Fibroblast of gingiva (primary cell): ENCODE measurements around the gene TANC1.

Source experiments
- DNase-seq: peaks from one replicate; pipeline ENCODE4 v3.0.0-alpha.2; 2011; ENCODE audit warnings: low read depth

Gene TANC1

DNA sequence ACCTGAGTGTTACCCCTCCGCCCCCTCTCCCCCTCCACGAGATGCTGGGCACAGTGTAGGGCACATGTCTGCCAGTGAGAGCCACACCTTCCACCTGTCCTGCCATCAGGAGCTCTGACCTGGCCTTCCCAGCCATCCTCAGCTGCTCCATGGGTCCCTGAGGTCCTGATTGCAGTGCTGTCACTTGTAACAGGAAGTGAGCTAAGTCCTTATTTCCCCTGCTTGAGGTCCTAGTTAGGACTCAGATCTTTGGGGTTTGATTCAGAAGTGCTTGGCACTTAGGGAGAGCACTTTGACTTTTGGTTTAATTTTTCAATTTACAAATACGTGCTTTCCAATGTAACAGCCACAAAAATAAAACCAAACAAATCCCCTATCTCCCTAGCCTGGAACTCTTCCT, 192.5 kb downstream of the TANC1 start:
- no peak for DNase-seq

GRCh38 chr2:159163930-159164329, 195.5 kb downstream of the TANC1 start:
- no peak for DNase-seq

- no peak for DNase-seq
Measured at GRCh38 chr2:159164457-159164911, 196.0 kb downstream of the TANC1 start.

DNA sequence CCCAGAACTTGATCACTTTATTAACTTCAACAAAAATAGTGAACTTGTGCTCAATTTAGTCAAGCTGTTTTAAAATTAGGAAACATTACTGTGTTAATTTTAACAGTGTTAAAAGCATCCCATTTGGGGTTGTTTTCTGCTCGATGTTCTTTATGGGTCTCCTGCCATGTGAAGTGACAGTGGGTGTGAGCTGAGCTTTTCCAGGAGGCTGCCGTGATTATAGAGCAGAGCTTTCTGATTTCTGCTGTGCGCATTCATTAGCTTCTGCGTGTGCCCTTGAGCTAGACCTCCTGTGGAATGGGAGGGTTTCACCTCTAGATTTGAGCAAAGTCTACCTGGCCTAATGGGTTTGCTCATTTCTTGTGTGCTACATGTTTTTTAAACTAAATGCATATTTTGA, 196.6 kb downstream of the TANC1 start:
- DNase-seq, result no peak

DNA sequence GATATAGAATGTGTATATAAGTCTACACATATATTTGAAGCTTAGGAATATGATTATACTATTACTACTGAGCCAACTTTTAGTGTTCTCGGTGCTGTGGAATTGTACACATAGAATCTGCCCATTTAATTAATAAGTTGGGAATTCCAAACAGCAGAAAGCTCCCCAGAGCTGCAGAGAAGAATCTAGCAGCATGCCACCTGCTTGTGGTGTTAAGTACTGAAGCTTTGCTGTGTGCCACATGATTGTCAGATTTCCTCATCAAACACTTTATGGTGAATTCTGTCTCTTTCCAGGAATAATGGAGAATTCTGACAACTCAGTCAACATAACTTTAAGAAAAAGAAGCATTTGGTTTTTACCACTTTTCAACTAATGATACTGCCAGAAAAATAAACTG, 200.3 kb downstream of the TANC1 start:
- DNase-seq, result no peak

DNA sequence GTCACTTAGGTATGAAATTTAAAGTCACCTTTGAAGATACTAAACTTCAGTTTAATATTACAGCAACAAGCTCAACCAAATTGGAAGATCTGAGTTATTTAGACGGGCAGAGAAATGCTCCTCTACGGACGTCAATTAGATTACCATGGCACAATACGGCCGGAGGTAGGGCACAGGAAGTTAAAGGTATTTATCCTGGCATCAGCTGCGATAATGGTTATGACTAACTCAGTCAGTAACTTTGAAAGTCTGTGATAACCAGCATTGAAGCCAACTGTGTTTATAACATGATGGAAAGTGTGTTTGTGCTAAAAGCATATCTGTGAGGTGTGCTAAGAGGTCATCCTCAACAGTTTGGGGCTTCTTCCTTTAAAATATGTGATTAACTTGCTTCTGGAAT, 200.7 kb downstream of the TANC1 start:
- no peak for DNase-seq

DNA sequence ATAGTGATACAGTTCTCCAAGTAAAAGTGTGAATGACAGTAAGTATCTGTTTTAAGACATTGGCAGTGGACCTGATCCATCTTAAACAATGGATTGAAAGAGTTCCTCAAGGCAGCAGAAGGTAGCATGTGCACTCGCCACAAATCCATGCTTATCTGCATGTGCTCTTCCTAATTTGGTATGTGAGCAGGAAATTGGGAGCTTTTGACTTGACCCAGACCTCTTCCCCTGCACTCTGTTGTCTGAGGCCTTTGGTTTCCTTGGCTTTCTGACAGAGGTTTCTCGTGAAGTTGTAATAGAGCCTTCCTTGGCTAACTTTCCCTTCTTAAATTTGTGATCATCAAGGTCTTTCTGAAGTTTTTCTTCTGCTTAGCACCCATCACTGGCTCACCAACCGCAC, 204.0 kb downstream of the TANC1 start:
- DNase-seq, result no peak

GRCh38 chr2:159174759-159175158, 206.3 kb downstream of the TANC1 start:
- no peak for DNase-seq

DNA sequence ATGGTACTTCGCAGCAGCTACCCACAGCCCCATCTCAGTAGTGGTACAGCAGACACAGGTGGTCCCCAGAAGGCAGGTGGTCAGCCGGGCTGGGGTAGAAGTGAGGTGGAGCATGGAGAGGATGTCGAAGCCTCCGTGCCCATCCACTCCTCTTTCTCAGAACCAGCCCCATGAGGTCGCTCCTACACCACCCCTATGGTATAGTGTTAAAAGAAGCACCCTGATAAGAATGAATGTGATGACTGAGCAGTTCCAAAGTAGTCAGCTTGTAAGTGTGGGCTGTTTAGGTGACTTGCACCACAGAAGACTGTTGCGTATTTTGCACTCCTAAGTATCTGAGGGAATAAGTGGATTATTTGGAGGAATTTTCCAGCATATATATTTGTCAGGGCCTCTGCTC, 206.7 kb downstream of the TANC1 start:
- no peak for DNase-seq

DNA sequence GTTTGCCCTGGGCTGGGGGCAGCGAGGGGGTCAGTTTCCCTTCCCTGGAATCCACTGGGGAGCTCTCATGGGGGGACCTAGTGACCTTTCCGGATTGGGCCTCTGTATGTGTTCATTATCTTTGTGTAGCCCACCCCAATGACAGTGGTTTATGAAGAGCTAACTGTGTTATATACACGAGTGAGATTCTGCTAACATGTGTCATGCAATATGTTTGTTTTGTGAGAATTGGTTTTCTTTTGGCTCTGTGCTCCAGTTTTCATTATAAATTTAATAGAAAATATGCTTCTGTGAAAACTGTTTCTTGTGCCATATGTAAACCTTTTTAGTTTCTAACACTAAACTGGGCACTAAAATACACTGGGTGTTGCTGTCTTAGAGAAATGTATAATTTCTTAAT, 207.5 kb downstream of the TANC1 start:
- no peak for DNase-seq

GRCh38 chr2:159176555-159176954, 208.1 kb downstream of the TANC1 start:
- no peak for DNase-seq

DNA sequence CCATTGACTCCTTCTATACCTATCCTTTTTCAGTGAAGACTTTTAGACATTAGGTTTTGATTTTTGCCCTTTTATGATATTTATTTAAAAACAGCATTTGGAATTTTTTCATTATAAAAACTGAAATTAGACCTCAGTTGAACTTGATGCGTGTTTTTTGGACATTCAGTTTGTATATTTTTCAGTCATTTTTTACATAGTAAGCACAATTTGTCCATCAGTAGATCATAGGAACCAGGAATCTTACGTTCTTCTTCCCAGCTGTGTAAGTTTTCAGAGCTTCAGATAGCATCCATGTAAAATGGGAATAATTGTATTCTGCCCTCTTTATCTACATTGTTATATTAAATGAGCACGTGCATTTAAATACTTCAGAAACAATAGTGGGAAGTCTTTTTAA, 208.9 kb downstream of the TANC1 start:
- DNase-seq, result no peak

DNA sequence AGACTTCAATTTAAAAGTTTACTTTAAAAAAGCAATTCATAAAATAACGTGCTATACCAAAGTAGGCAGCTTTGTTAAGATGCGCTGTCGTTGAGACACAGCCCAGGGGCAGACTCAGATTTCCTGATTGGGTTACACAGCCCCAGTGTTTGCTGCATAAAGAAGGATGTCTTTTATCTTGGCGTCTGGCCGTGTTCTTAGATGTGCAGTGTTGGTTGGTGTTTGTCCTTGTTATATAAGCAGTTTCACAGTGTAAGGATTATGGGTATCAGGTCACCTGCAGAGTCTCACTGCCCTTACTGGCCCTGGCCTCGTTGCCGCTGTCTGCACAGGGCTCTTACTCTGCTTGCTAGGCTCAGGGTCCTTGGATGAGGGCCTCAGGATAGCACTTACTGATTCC, 209.5 kb downstream of the TANC1 start:
- no peak for DNase-seq

GRCh38 chr2:159179096-159179495, 210.7 kb downstream of the TANC1 start:
- DNase-seq, result no peak

- DNase-seq, result no peak
Measured at GRCh38 chr2:159179696-159180095, 211.3 kb downstream of the TANC1 start.

DNA sequence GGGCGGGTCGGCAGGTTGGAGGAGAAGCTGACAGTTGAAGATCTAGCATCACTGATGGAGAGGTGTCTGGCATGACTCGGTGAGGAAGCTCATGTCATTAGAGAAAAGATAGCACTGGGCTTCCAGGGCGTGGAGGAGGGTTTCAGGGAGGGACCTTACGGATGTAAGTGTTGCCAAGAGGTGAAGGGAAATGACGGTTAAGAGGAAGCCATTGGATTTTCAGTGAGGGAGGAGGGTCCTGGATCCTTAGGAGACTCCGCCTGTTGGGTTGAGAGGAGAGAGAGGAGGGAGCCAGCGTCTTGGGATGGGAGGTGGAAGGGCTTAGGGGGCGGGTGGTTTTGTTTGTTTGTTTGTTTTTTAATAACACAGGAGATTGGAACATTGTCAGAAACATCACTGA, 214.9 kb downstream of the TANC1 start:
- DNase-seq, result no peak

DNA sequence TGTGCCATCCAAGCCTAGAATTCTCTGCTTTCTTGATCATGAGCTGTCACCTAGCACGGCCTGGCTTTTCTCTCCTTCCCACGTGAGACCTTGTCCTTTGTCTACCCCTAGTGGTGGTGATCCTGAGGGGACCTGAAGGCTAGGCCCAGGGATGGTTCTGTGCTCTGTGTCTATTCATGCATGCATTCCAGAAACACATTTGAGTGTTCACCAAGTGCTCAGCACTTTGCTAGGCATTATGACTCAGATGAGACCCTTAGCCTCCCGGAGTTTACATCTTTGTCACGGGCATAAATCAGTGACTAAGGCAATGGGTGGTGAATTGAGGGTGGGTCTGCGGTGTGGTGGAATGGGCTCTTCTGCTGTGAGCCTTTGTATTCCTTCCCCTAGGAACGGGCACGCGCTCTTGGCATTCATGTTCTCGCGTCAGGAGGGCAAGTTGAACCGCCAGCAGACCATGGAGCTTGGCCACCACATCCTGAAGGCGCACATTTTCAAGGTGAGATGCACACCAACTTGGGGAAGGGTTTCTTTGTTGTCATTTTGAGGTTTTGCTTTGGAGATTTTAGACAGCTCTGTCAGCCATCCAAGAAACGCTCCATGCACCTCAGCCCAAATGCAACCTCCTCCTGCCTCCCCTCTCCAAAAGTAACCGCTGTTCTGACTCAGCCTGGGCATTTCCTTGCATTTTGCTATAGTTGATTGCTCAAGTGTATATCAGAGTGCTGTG, 217.1 kb downstream of the TANC1 start:
- DNase-seq, result no peak

DNA sequence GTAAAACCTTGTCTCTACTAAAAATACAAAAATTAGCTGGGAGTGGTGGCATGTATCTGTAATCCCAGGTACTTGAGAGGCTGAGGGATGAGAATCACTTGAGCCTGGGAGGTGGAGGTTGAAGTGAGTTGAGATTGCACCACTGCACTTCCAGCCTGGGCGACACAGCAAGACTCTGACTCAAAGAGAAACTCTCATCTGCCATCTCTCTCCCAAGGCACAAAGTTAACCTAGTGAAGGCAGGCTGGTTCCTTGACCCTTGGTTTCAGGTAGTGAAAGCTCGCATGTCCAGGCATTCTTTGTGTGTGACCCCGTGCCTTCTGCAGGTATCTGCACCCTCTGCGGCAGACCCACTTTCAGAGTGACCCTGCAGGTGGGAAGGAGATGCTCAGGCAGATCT, 218.0 kb downstream of the TANC1 start:
- DNase-seq, result no peak

GRCh38 chr2:159187106-159187505, 218.7 kb downstream of the TANC1 start:
- no peak for DNase-seq

DNA sequence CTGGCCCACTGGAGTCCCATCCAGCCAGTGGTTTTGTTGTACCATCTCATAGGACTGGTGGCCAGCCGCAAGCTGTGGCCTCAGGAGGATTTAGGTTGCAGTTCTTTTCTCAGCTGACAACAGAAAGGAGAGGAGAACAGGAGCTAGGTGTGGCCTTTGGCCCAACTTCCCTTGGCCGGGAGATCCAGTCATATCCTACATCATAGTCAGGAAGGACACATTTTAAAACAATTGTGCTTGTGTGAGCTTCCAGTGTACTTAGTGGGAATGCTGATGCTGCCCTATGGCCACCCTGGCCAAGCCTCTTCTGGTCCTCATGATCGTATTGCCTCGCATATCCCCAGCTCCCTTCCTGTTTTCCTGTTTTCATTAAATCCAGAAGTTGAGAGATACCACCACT, 220.0 kb downstream of the TANC1 start:
- no peak for DNase-seq

DNA sequence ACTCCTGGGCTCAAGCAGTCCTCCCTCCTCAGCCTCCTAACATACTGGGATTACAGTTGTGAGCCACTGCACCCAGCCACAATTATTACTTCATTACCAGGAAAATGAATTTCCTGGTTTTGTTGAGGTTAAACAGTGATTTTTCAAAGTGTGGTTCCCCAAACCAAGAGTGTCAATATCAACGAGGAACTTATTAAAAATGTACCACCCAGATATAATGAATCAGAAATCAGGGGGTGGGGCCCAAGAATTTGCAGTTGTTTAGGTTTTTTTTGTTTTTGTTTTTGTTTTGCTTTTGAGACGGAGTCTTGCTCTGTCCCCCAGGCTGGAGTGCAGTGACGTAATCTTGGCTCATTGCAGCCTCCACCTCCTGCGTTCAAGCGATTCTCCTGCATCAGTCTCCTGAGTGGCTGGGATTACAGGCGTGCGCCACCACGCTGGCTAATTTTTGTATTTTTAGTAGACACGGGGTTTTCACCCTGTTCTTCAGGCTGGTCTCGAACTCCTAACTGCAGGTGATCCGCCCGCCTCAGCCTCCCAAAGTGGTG, 224.0 kb downstream of the TANC1 start:
- DNase-seq, result no peak

- DNase-seq, result no peak
Measured at GRCh38 chr2:159193791-159194190, 225.4 kb downstream of the TANC1 start.

DNA sequence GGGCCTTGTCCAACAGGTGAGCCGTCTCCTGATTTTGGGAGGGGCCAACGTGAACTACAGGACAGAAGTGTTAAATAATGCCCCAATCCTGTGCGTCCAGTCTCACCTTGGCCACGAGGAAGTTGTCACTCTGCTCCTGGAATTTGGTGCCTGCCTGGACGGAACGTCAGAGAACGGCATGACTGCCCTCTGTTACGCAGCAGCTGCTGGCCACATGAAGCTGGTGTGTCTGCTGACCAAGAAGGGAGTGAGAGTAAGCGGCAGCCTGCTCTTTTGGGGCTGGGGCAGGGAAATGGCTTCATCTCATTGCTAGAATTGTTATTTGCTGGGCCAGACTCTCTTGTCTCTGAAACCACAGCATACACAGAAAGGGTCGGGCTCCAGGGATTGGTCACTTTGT, 225.8 kb downstream of the TANC1 start:
- DNase-seq, result no peak

GRCh38 chr2:159195697-159196096, 227.3 kb downstream of the TANC1 start:
- no peak for DNase-seq
